GM13976 (cell line): ENCODE measurements around the gene WDR72.

Source experiments
- DNase-seq: peaks from one replicate; pipeline ENCODE4 v3.0.0; 2012; ENCODE audit warnings: low spot score
- CTCF ChIP-seq: IDR thresholded peaks from 2 replicates; pipeline ENCODE4 v1.5.1; 2012; ENCODE audit warnings: borderline replicate concordance, mild to moderate bottlenecking; ENCODE audit not compliant: insufficient read depth; ENCODE audit errors: extremely low read depth, missing control alignments, control extremely low read depth
- in situ Hi-C: fragments of 300-500 bp; cut with MboI; formaldehyde crosslinking; loops from one replicate; pipeline ENCODE4 v1.12.0; 2022; ENCODE audit warnings: low sequenced_read_pairs, mixed read lengths, inconsistent platforms; ENCODE audit not compliant: unreplicated experiment

Gene WDR72

GRCh38 chr15:53658255-53658654, 101.2 kb downstream of the WDR72 start:
- no peak for TF ChIP-seq CTCF
- in situ Hi-C loops, result no loop called here
- no peak for DNase-seq

GRCh38 chr15:53648934-53649333, 110.5 kb downstream of the WDR72 start:
- no peak for TF ChIP-seq CTCF
- in situ Hi-C loops, result no loop called here
- DNase-seq, result no peak

GRCh38 chr15:53644660-53645059, 114.8 kb downstream of the WDR72 start:
- no peak for TF ChIP-seq CTCF
- in situ Hi-C loops, result no loop called here
- no peak for DNase-seq

GRCh38 chr15:53634517-53635106, 124.9 kb downstream of the WDR72 start:
- in situ Hi-C loops, result no loop called here
- no peak for DNase-seq
- no peak for TF ChIP-seq CTCF

- no peak for DNase-seq
- no peak for TF ChIP-seq CTCF
- in situ Hi-C loops, result no loop called here
These were observed 132.2 kb downstream of the WDR72 start for GRCh38 chr15:53627279-53627678.

- in situ Hi-C loops, result no loop called here
- no peak for TF ChIP-seq CTCF
- no peak for DNase-seq
These were observed 133.3 kb downstream of the WDR72 start for GRCh38 chr15:53625962-53626845.
